PFSK-1 (cell line): ENCODE data around the gene ANO6.

ENCODE experiments used
- FOXP2 ChIP-seq: optimal IDR thresholded peaks from 2 replicates; pipeline ENCODE3; 2011; ENCODE audit warnings: borderline replicate concordance, control low read depth, inconsistent platforms; ENCODE audit not compliant: insufficient read depth; ENCODE audit errors: extremely low read length, extremely low read depth
- POLR2AphosphoS5 ChIP-seq: IDR thresholded peaks from 2 replicates; pipeline ENCODE4 v1.6.1; 2012; ENCODE audit warnings: low read depth, mild to moderate bottlenecking, control low read depth, low read length, moderate library complexity
- REST ChIP-seq, 2 experiments: IDR thresholded peaks; 2 replicates each; pipeline versions ENCODE4 v1.6.1 to v1.8.0; 2011 to 2012; ENCODE audit warnings: low read depth in 2 of 2, low read length in 2 of 2, control low read depth in 1 of 2, inconsistent platforms in 1 of 2, mild to moderate bottlenecking in 1 of 2, moderate library complexity in 1 of 2; ENCODE audit not compliant: insufficient read depth in 1 of 2
- SIN3A ChIP-seq: IDR thresholded peaks from 2 replicates; pipeline ENCODE4 v1.6.1; 2012; ENCODE audit warnings: mild to moderate bottlenecking, low read length, moderate library complexity, borderline replicate concordance; ENCODE audit not compliant: insufficient read depth
- TAF1 ChIP-seq: IDR thresholded peaks from 2 replicates; pipeline ENCODE4 v1.6.1; 2012; ENCODE audit warnings: low read length, control low read depth, borderline replicate concordance; ENCODE audit not compliant: insufficient read depth

The ANO6 gene

GRCh38 chr12:45178771-45179170, 37.1 kb upstream of the ANO6 start:
- no peak for TF ChIP-seq FOXP2
- TF ChIP-seq TAF1: no peak
- no peak for TF ChIP-seq POLR2AphosphoS5
- no peak for TF ChIP-seq SIN3A
- TF ChIP-seq REST (IDR thresholded peaks at IDR 0.05; ENCODE audit: insufficient read depth in 1 of 2, low read depth in 2 of 2, low read length in 2 of 2): no peak

GRCh38 chr12:45182511-45182910, 33.4 kb upstream of the ANO6 start:
- TF ChIP-seq REST (IDR thresholded peaks at IDR 0.05; ENCODE audit: insufficient read depth in 1 of 2, low read depth in 2 of 2, low read length in 2 of 2) (no peak), SIN3A (no peak), POLR2AphosphoS5 (no peak), FOXP2 (no peak), TAF1 (no peak)

- no peak for TF ChIP-seq POLR2AphosphoS5
- TF ChIP-seq REST (IDR thresholded peaks at IDR 0.05; ENCODE audit: insufficient read depth in 1 of 2, low read depth in 2 of 2, low read length in 2 of 2): no peak
- TF ChIP-seq FOXP2: no peak
- no peak for TF ChIP-seq TAF1
- TF ChIP-seq SIN3A: no peak
Measured at GRCh38 chr12:45183246-45183645, 32.6 kb upstream of the ANO6 start.

- TF ChIP-seq SIN3A (no peak), REST (IDR thresholded peaks at IDR 0.05; ENCODE audit: insufficient read depth in 1 of 2, low read depth in 2 of 2, low read length in 2 of 2) (no peak), TAF1 (no peak), FOXP2 (no peak), POLR2AphosphoS5 (no peak)
Measured at GRCh38 chr12:45184147-45184963, 31.5 kb upstream of the ANO6 start.

GRCh38 chr12:45186762-45187161, 29.1 kb upstream of the ANO6 start:
- TF ChIP-seq SIN3A (no peak), POLR2AphosphoS5 (no peak), FOXP2 (no peak), REST (IDR thresholded peaks at IDR 0.05; ENCODE audit: insufficient read depth in 1 of 2, low read depth in 2 of 2, low read length in 2 of 2) (no peak), TAF1 (no peak)
